ENCODE data around the gene LRSAM1. TPM values are rescaled to one million over a fixed set of nuclear protein-coding genes. Genes with fewer than 3 reads are reported as not detected.

The LRSAM1 gene
- total and polyA plus RNA-seq, 2 of the 8 experiments (the other 6 are each of a cell fraction or from before 2014, with no cell fraction given) = 9.7 to 18.3 TPM

GRCh38 chr9:127445851-127446712, 5.2 kb upstream of the LRSAM1 start:
- H3K4me2 ChIP-seq (ENCODE audit: insufficient read depth in 1 of 2, low read depth in 2 of 2, low read length in 2 of 2) = no peak overlapping the region
- H3K9ac ChIP-seq (replicated peaks in 1 of 4; ENCODE audit: extremely low read depth in 1 of 4, low read depth in 3 of 4, low read length in 3 of 4) = no peak overlapping the region
- H3K23me2 ChIP-seq (ENCODE audit: low read depth, low read length) = peaks cover 14% of the 10 kb centered on the region
- WGBS, 2 experiments (ENCODE audit: extremely low coverage in 1 of 2, insufficient coverage in 1 of 2, insufficient read length in 1 of 2, insufficient replicate concordance in 2 of 2, low coverage in 1 of 2, low lambda C conversion rate in 2 of 2, missing lambda C conversion rate in 1 of 2) = 91% methylated on average over 4 of the region's 4 CpGs; no CpG with 5 or more reads in 1 of the 2 experiments
- H2AK5ac ChIP-seq (ENCODE audit: low read depth, low read length) = no peak overlapping the region
- H2BK5ac ChIP-seq (ENCODE audit: low read depth, low read length) = no peak overlapping the region
- no peak overlapping the region for H3K14ac ChIP-seq (ENCODE audit: insufficient read length)
- no peak overlapping the region for H4K8ac ChIP-seq (ENCODE audit: extremely low read depth, insufficient read depth, low read length)
- H2BK12ac ChIP-seq (ENCODE audit: low read depth, low read length) = no peak overlapping the region
- peaks cover 7% of the 10 kb centered on the region; the same call in 1 of the 2 replicates for H3K79me1 ChIP-seq (ENCODE audit: low read depth, low read length)
- FAIRE-seq (no peak), DNase-seq (ENCODE audit: low read depth in 1 of 2, low spot score in 2 of 2) (no peak)
- H3K27me3 ChIP-seq (replicated peaks in 1 of 4; ENCODE audit: control insufficient read depth in 3 of 4, extremely low read depth in 1 of 4, insufficient read depth in 3 of 4, low read length in 3 of 4) = no peaks in the 10 kb centered on the region
- no peak overlapping the region for H3K18ac ChIP-seq (ENCODE audit: extremely low read depth, low read length)
- H4K91ac ChIP-seq (replicated peaks; ENCODE audit: insufficient read length, low read length) = no peak overlapping the region
- H3K4me3 ChIP-seq (ENCODE audit: extremely low read depth in 1 of 4, insufficient read depth in 2 of 4, low read depth in 3 of 4, low read length in 4 of 4) = no peak overlapping the region
- H3K79me2 ChIP-seq (ENCODE audit: control insufficient read depth in 1 of 2, insufficient read depth in 2 of 2, low read length in 2 of 2) = peaks cover 17 to 32% of the 10 kb centered on the region in 2 experiments
- peaks cover 0 to 4% (median under 1%) of the 10 kb centered on the region in 4 experiments; a peak in 2 of 7 replicates for H3K4me1 ChIP-seq (replicated peaks in 1 of 4; ENCODE audit: control insufficient read depth in 3 of 4, insufficient read depth in 4 of 4, low read length in 3 of 4)
- H2AFZ ChIP-seq (ENCODE audit: low read length) = no peak overlapping the region
- peaks cover 35 to 76% (median 59%) of the 10 kb centered on the region in 4 experiments for H3K36me3 ChIP-seq (ENCODE audit: control insufficient read depth in 2 of 4, insufficient read depth in 4 of 4, low read length in 3 of 4)
- H3K27ac ChIP-seq (ENCODE audit: low read depth, low read length) = no peak overlapping the region
- ChIA-PET POLR2A (ENCODE audit: partially characterized antibody) (interaction anchor here (0.6 to 11.3 kb wide), 18 partner anchors 8 to 513 kb away, joined by 3 to 125 read pairs (median 4); partner anchors contain the start of genes LRSAM1, RPL12 and ZNF79), CTCF (ENCODE audit: partially characterized antibody) (interaction anchor here (1.2 kb wide), 1 partner anchor 82 kb away, joined by 3 read pairs; no protein-coding TSS in a partner anchor)
- H3K56ac ChIP-seq (replicated peaks; ENCODE audit: insufficient read length, low read depth, low read length) = no peak overlapping the region
- H4K20me1 ChIP-seq (replicated peaks in 1 of 2; ENCODE audit: control insufficient read depth in 1 of 2, insufficient read depth in 2 of 2, low read length in 2 of 2) = peaks cover 20 to 29% of the 10 kb centered on the region in 2 experiments
- no peak overlapping the region for H2BK15ac ChIP-seq (ENCODE audit: low read length)
- H4K5ac ChIP-seq (ENCODE audit: insufficient read length, low read depth, low read length) = no peak overlapping the region
- H2BK120ac ChIP-seq (replicated peaks; ENCODE audit: low read depth, low read length) = no peak overlapping the region
- H3K23ac ChIP-seq (ENCODE audit: insufficient read length) = no peak overlapping the region
- no peak overlapping the region for H3K4ac ChIP-seq (replicated peaks; ENCODE audit: insufficient read length, low read depth, low read length)
- H2BK20ac ChIP-seq (ENCODE audit: low read length) = no peak overlapping the region
- 0 out of 4 replicates have a peak, but pooled peaks cover 0 to 5% of the 10 kb centered on the region in 2 experiments for H3K9me3 ChIP-seq (ENCODE audit: insufficient read depth in 2 of 2, low read depth in 1 of 2, low read length in 1 of 2)
- TF ChIP-seq POLR2AphosphoS5 (IDR thresholded peaks at IDR 0.05; ENCODE audit: low read depth, low read length) (peak; percentile 69), EGR1 (IDR thresholded peaks at IDR 0.05; ENCODE audit: borderline replicate concordance, low read depth, low read length) (no peak), POLR2A (IDR thresholded peaks at IDR 0.05; ENCODE audit: control extremely low read depth in 1 of 2, low read depth in 2 of 2, low read length in 2 of 2) (peak; percentile 18 to 75)

All from H1 (cell line).